Astrocyte (in vitro differentiated cells and primary cell): ENCODE data around the gene LRRC37B. TPM values are rescaled to one million over a fixed set of nuclear protein-coding genes. Genes with fewer than 3 reads are reported as not detected.

Experiments
- total RNA-seq: library from RNA; stranded (reverse); gene quantifications from 2 replicates; pipeline ENCODE4 v1.2.1, GENCODE V29; 2021

The LRRC37B gene
- total RNA-seq, 1 donor from 2014 or later, result 10.3 TPM

Other genes starting within 250 kb of the LRRC37B start
- 27.6 and 27.8 TPM in 2 replicates for gene COPRS, start 148.1 kb upstream of the LRRC37B start, total RNA-seq
- gene UTP6, start 105.7 kb upstream of the LRRC37B start, total RNA-seq, result 101 and 106 TPM in 2 replicates
- 16.6 and 18.7 TPM in 2 replicates for gene SUZ12, start 70.4 kb upstream of the LRRC37B start, total RNA-seq
- 20.1 and 20.9 TPM in 2 replicates for gene RHOT1, start 135.1 kb downstream of the LRRC37B start, total RNA-seq